Adrenal gland (tissue), 5 donors: ENCODE measurements around the gene SNX30.

Source experiments
- CTCF ChIP-seq, 6 experiments: fragments of 450-650 bp in 4 of 6; fragments of 200-600 bp in 2 of 6; sonication (generic) in 1 of 6; IDR thresholded peaks; 1 replicate in 5 of 6; 2 replicates in 1 of 6; pipeline versions ENCODE4 v1.5.1 to v1.8.0; 2016 to 2021; ENCODE audit warnings: antibody characterized with exemption in 6 of 6, mild to moderate bottlenecking in 2 of 6, moderate library complexity in 1 of 6
- POLR2A ChIP-seq, 2 donors: fragments of 450-650 bp; IDR thresholded peaks; one replicate each; pipeline ENCODE4 v1.6.1; 2017; ENCODE audit warnings: antibody characterized with exemption in 2 of 2, mild to moderate bottlenecking in 2 of 2, moderate library complexity in 1 of 2
- donor health status: DM: no; HTN: no; CAD: no.

GRCh38 chr9:112815868-112816267, 65.3 kb downstream of the SNX30 start:
- TF ChIP-seq POLR2A (IDR thresholded peaks at IDR 0.05) (no peak), CTCF (IDR thresholded peaks at IDR 0.05) (no peak)
